A673 (cell line): ENCODE data around the gene SORCS3. TPM values are rescaled to one million over a fixed set of nuclear protein-coding genes. Genes with fewer than 3 reads are reported as not detected.

Source experiments
- BruUV-seq: library from RNA; stranded (reverse); fragments of 400-500 nt; replicated peaks from 2 replicates; lab custom pipeline; 2021; lab: Mats Ljungman, UMichigan
- CTCF ChIA-PET: fragments of 300-600 bp; sonication (Branson Sonifier 250); formaldehyde crosslinking; loops from one replicate; lab custom pipeline; 2022; ENCODE audit warnings: antibody characterized with exemption; lab: Charles Lee
- POLR2A ChIA-PET: fragments of 300-600 bp; sonication (Branson Sonifier 250); formaldehyde crosslinking; loops from one replicate; lab custom pipeline; 2022; ENCODE audit warnings: antibody characterized with exemption; ENCODE audit not compliant: low non-redundant PET; lab: Charles Lee
- DNase-seq: peaks from one replicate; pipeline ENCODE4 v3.0.0-alpha.2; 2015; ENCODE audit warnings: low spot score
- H3K27ac ChIP-seq: fragments of 200-600 bp; sonication (generic); 2 replicates; pipeline ENCODE4 v1.5.1; 2016; ENCODE audit warnings: mixed run types, low read depth, mild to moderate bottlenecking, mixed read lengths, antibody characterized with exemption, low read length; ENCODE audit not compliant: poor library complexity, severe bottlenecking
- H3K27me3 ChIP-seq: fragments of 200-600 bp; sonication (generic); replicated peaks from 2 replicates; pipeline ENCODE4 v1.6.1; 2017; ENCODE audit warnings: mixed run types, low read depth, mild to moderate bottlenecking, mixed read lengths, antibody characterized with exemption, low read length; ENCODE audit not compliant: insufficient read depth, poor library complexity
- H3K36me3 ChIP-seq: fragments of 200-600 bp; sonication (generic); 2 replicates; pipeline ENCODE4 v1.6.1; 2016; ENCODE audit warnings: mixed run types, mild to moderate bottlenecking, mixed read lengths, antibody characterized with exemption, low read length; ENCODE audit not compliant: insufficient read depth, poor library complexity, severe bottlenecking
- H3K4me1 ChIP-seq: fragments of 200-600 bp; sonication (generic); 2 replicates; pipeline ENCODE4 v1.6.1; 2017; ENCODE audit warnings: mixed run types, mild to moderate bottlenecking, mixed read lengths, antibody characterized with exemption, low read length; ENCODE audit not compliant: insufficient read depth, poor library complexity, severe bottlenecking
- H3K4me3 ChIP-seq: fragments of 200-600 bp; sonication (generic); 2 replicates; pipeline ENCODE4 v1.5.1; 2016; ENCODE audit warnings: low read depth, mixed run types, mild to moderate bottlenecking, mixed read lengths, low read length; ENCODE audit not compliant: poor library complexity, severe bottlenecking
- H3K9me3 ChIP-seq: fragments of 200-600 bp; sonication (generic); 2 replicates; pipeline ENCODE4 v1.6.1; 2016; ENCODE audit warnings: mixed run types, low read depth, mild to moderate bottlenecking, mixed read lengths, antibody characterized with exemption, low read length; ENCODE audit not compliant: poor library complexity, severe bottlenecking
- EZH2 ChIP-seq: fragments of 200-600 bp; sonication (generic); IDR thresholded peaks from 2 replicates; pipeline ENCODE4 v1.6.1; 2017; ENCODE audit warnings: borderline replicate concordance, low read depth, mild to moderate bottlenecking, mixed read lengths, antibody characterized with exemption, low read length; ENCODE audit not compliant: poor library complexity, severe bottlenecking
- intact Hi-C: fragments of 100-400 bp; cut with micrococcal nuclease; formaldehyde crosslinking; loops from one replicate; pipeline ENCODE4 v1.10.0; 2022; ENCODE audit not compliant: unreplicated experiment
- total RNA-seq: library from RNA; stranded (reverse); gene quantifications from 2 replicates; pipeline ENCODE4 v1.2.3, GENCODE V29; 2021
- TF ChIP-seq, protein P1 (sequence below): fragments of 300-800, 200-600 bp; sonication (generic); conservative IDR thresholded peaks from 2 replicates; pipeline ENCODE4 v1.5.1; 2017; ENCODE audit warnings: low read depth, mild to moderate bottlenecking, antibody characterized with exemption, low read length, moderate library complexity, mixed read lengths

The SORCS3 gene
- total RNA-seq, 1 experiment from 2014 or later, result not detected

DNA sequence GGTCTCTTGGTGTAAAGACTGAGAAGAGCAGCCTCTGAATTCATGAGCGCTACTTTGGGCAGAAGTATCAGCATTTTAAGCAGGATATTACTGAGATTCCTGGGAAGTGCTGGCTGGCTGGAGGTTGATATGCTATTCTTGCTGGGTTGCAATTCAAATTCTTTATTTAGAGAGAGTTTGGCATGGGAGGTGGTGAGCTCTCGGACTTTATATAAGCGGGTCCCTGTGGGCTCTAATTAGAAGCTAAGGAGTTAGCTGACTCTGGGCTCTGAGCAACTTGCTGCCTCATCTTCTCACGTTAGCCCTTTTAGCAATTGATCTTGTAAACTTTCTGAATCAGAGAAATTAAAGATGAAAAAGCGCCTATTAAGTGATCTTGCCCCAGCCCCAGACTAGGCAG is 430.9 kb downstream of the SORCS3 start:
- BruUV-seq, result no TSS peak
- Histone ChIP-seq H3K27ac (no peak overlapping the region), H3K9me3 (no peaks in the 10 kb centered on the region), H3K4me1 (no peaks in the 10 kb centered on the region), H3K4me3 (no peak overlapping the region), H3K36me3 (no peaks in the 10 kb centered on the region), H3K27me3 (peaks cover 87% of the 10 kb centered on the region)
- CTCF ChIA-PET, result no interaction called here
- TF ChIP-seq, protein P1, sequence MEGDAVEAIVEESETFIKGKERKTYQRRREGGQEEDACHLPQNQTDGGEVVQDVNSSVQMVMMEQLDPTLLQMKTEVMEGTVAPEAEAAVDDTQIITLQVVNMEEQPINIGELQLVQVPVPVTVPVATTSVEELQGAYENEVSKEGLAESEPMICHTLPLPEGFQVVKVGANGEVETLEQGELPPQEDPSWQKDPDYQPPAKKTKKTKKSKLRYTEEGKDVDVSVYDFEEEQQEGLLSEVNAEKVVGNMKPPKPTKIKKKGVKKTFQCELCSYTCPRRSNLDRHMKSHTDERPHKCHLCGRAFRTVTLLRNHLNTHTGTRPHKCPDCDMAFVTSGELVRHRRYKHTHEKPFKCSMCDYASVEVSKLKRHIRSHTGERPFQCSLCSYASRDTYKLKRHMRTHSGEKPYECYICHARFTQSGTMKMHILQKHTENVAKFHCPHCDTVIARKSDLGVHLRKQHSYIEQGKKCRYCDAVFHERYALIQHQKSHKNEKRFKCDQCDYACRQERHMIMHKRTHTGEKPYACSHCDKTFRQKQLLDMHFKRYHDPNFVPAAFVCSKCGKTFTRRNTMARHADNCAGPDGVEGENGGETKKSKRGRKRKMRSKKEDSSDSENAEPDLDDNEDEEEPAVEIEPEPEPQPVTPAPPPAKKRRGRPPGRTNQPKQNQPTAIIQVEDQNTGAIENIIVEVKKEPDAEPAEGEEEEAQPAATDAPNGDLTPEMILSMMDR, result no peak
- TF ChIP-seq EZH2, result no peak
- POLR2A ChIA-PET, result no interaction called here
- intact Hi-C loops, result no loop called here
- DNase-seq, result no peak

DNA sequence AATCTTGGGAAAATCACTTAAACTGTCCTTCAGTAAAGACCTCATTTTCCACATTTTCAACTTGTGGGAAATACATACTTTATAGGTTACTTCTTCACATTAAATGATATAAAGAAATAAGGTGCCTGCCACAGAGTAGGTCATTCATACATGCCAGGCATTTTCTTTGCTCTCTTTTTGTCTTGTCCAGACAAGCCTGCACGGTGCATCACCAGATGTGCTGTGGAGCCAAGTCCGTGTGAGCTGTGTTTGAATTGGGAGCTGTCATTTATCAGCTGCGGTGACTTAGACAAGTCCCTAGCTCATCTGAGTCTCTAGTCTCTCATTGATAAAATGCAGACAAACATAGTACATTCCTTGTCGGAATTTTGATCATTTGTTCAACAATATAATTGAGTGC is 432.9 kb downstream of the SORCS3 start:
- no peak for DNase-seq
- Histone ChIP-seq H3K9me3 (no peaks in the 10 kb centered on the region), H3K27me3 (peaks cover 79% of the 10 kb centered on the region), H3K4me1 (no peaks in the 10 kb centered on the region), H3K27ac (no peak overlapping the region), H3K4me3 (no peak overlapping the region), H3K36me3 (no peaks in the 10 kb centered on the region)
- no peak for TF ChIP-seq EZH2
- TF ChIP-seq, protein P1, result no peak
- BruUV-seq, result no TSS peak
- intact Hi-C loops, result no loop called here
- ChIA-PET CTCF (no interaction called here), POLR2A (no interaction called here)

DNA sequence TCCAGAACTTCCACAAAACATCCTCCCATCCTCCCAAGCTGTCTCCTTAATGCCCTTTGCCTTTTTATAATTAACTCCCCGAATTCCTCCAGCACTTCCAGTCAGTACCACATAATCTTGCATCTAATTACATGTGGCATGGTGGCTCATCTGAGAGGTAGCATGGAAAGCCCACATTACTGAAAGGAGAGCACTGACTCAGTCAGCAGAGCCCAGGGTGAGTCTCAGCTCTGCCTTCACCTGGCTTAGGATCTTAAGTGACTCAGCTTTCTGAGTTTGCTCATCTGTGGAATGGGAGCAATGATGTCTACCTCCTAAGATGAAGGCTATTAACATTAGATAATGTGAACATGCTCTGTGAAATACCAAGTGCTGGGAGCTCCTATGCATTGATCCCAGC is 433.9 kb downstream of the SORCS3 start:
- no peak for DNase-seq
- Histone ChIP-seq H3K4me1 (no peaks in the 10 kb centered on the region), H3K27ac (no peak overlapping the region), H3K9me3 (no peaks in the 10 kb centered on the region), H3K4me3 (no peak overlapping the region), H3K36me3 (no peaks in the 10 kb centered on the region), H3K27me3 (peaks cover 68% of the 10 kb centered on the region)
- CTCF ChIA-PET, result no interaction called here
- TF ChIP-seq, protein P1, result no peak
- no peak for TF ChIP-seq EZH2
- POLR2A ChIA-PET, result no interaction called here
- BruUV-seq, result no TSS peak
- intact Hi-C loops, result no loop called here
